Hematopoietic multipotent progenitor cell treated with erythropoietin and hydrocortisone succinate and interleukin-3 and kit ligand, for 6 days (in vitro differentiated cells): ENCODE measurements around the gene NR1H4.
"Not testable (repeated sequence)": the region's sequence is repeated elsewhere in the genome, so short reads cannot be mapped to it uniquely, and the experiment has no call there.

Experiments used
- DNase-seq: peaks from one replicate; pipeline ENCODE4 v3.0.0-alpha.2; 2015

The NR1H4 gene

GRCh38 chr12:100518376-100518775 is 44.7 kb downstream of the NR1H4 start:
- no peak for DNase-seq

GRCh38 chr12:100520048-100520769 is 46.5 kb downstream of the NR1H4 start:
- no peak for DNase-seq

GRCh38 chr12:100521958-100522357 is 48.3 kb downstream of the NR1H4 start:
- no peak for DNase-seq

- no peak for DNase-seq
Observed at GRCh38 chr12:100528034-100528433, 54.4 kb downstream of the NR1H4 start.

GRCh38 chr12:100528471-100529127 is 54.9 kb downstream of the NR1H4 start:
- DNase-seq, result no peak

- no peak for DNase-seq
Observed at GRCh38 chr12:100529756-100530350, 56.2 kb downstream of the NR1H4 start.

GRCh38 chr12:100533376-100533775 is 59.7 kb downstream of the NR1H4 start:
- DNase-seq, result no peak

- no peak for DNase-seq
Observed at GRCh38 chr12:100534625-100535227, 61.1 kb downstream of the NR1H4 start.

- DNase-seq, result peak; percentile 72
Observed at GRCh38 chr12:100539202-100539601, 65.5 kb downstream of the NR1H4 start.

- no peak for DNase-seq
Observed at GRCh38 chr12:100544165-100544564, 70.5 kb downstream of the NR1H4 start.

GRCh38 chr12:100545092-100545491 is 71.4 kb downstream of the NR1H4 start:
- no peak for DNase-seq

- DNase-seq, result no peak
Observed at GRCh38 chr12:100553936-100554335, 80.3 kb downstream of the NR1H4 start.

GRCh38 chr12:100554608-100555077 is 81.0 kb downstream of the NR1H4 start:
- peak; percentile 92 for DNase-seq

GRCh38 chr12:100555722-100556121 is 82.1 kb downstream of the NR1H4 start:
- no peak for DNase-seq

- DNase-seq, result no peak
Observed at GRCh38 chr12:100557357-100557756, 83.7 kb downstream of the NR1H4 start.

- DNase-seq, result not testable (repeated sequence)
Observed at GRCh38 chr12:100559261-100559660, 85.6 kb downstream of the NR1H4 start.

- no peak for DNase-seq
Observed at GRCh38 chr12:100564090-100564489, 90.4 kb downstream of the NR1H4 start.

- DNase-seq, result no peak
Observed at GRCh38 chr12:100564905-100565467, 91.3 kb downstream of the NR1H4 start.

- no peak for DNase-seq
Observed at GRCh38 chr12:100565987-100566545, 92.4 kb downstream of the NR1H4 start.

- DNase-seq, result peak; percentile 38
Observed at GRCh38 chr12:100566887-100567637, 93.4 kb downstream of the NR1H4 start.

GRCh38 chr12:100567945-100568344 is 94.3 kb downstream of the NR1H4 start:
- no peak for DNase-seq

- DNase-seq, result no peak
Observed at GRCh38 chr12:100572184-100572583, 98.5 kb downstream of the NR1H4 start.
